Kidney epithelial cell (primary cell): ENCODE data around the gene TM9SF2. TPM values are rescaled to one million over a fixed set of nuclear protein-coding genes. Genes with fewer than 3 reads are reported as not detected.

Experiments used
- DNase-seq: peaks from one replicate; pipeline ENCODE4 v3.0.0-alpha.2; 2010; ENCODE audit warnings: low read depth
- H3K27me3 ChIP-seq: 2 replicates; pipeline ENCODE4 v1.6.0; 2011; ENCODE audit warnings: low read length; ENCODE audit not compliant: control insufficient read depth, insufficient read depth
- H3K36me3 ChIP-seq: 2 replicates; pipeline ENCODE4 v1.5.1; 2011; ENCODE audit warnings: low read length; ENCODE audit not compliant: control insufficient read depth, insufficient read depth
- H3K4me3 ChIP-seq: 2 replicates; pipeline ENCODE4 v1.5.1; 2011; ENCODE audit warnings: low read depth, mild to moderate bottlenecking, control low read depth, low read length
- total RNA-seq: library from RNA; depleted of rRNA; stranded (reverse); fragments of >200 nt; gene quantifications from 2 replicates; pipeline ENCODE4 v1.2.3, GENCODE V29; 2015
- TF ChIP-seq, protein P1 (sequence below): IDR thresholded peaks from 2 replicates; pipeline ENCODE4 v1.5.1; 2011; ENCODE audit warnings: mild to moderate bottlenecking, moderate library complexity, low read length, control low read depth, inconsistent platforms; ENCODE audit not compliant: insufficient read depth, poor library complexity, severe bottlenecking

The TM9SF2 gene
- total RNA-seq, 1 donor from 2014 or later = 137 TPM

DNA sequence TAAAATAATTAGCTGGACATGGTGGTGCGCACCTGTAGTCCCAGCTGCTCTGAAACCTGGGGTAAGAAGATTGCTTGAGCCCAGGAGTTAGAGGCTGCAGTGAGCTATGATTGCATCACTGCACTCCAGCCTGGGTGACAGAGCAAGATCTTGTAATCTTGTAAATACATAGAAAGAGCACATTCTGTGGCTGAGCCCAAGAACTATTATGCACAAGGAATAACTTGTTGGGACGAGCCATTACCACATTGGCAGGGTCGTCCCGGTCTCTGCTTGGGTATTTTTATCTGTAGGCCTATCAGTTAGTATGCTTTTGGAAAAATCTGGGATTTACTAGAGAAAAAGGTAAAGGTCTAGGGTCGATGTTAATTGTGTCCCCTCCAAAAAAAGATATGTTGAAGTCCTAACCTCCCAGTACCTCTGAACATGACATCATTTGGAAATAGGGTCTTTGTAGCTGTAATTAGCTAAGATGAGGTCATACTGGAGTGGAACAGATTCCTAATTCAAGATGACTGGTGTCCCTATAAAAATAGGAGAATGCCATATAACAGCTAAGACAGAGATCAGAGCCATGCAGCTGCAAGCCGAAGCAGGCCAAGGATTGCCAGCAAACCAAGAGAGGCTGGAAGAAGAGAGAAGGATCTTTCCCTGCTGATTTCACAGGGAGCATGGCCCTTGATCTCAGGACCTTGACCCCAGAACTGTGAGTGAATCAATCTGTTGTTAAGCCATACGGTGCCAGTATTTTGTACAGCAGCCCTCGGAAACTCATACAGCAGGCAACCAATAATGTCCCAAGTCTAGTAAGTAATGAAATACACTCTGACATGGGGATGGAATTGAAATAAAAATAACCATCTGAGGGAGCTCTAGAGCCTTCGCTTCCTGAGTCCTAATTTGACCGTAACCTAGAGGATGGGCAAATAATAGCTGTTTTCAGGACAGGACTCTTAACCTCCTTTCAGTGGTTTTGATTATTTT is 77.0 kb downstream of the TM9SF2 start:
- DNase-seq = no peak
- peaks cover 3% of the 10 kb centered on the region for H3K27me3 ChIP-seq
- TF ChIP-seq, protein P1, sequence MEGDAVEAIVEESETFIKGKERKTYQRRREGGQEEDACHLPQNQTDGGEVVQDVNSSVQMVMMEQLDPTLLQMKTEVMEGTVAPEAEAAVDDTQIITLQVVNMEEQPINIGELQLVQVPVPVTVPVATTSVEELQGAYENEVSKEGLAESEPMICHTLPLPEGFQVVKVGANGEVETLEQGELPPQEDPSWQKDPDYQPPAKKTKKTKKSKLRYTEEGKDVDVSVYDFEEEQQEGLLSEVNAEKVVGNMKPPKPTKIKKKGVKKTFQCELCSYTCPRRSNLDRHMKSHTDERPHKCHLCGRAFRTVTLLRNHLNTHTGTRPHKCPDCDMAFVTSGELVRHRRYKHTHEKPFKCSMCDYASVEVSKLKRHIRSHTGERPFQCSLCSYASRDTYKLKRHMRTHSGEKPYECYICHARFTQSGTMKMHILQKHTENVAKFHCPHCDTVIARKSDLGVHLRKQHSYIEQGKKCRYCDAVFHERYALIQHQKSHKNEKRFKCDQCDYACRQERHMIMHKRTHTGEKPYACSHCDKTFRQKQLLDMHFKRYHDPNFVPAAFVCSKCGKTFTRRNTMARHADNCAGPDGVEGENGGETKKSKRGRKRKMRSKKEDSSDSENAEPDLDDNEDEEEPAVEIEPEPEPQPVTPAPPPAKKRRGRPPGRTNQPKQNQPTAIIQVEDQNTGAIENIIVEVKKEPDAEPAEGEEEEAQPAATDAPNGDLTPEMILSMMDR = no peak
- no peak overlapping the region for H3K4me3 ChIP-seq
- H3K36me3 ChIP-seq = no peaks in the 10 kb centered on the region

DNA sequence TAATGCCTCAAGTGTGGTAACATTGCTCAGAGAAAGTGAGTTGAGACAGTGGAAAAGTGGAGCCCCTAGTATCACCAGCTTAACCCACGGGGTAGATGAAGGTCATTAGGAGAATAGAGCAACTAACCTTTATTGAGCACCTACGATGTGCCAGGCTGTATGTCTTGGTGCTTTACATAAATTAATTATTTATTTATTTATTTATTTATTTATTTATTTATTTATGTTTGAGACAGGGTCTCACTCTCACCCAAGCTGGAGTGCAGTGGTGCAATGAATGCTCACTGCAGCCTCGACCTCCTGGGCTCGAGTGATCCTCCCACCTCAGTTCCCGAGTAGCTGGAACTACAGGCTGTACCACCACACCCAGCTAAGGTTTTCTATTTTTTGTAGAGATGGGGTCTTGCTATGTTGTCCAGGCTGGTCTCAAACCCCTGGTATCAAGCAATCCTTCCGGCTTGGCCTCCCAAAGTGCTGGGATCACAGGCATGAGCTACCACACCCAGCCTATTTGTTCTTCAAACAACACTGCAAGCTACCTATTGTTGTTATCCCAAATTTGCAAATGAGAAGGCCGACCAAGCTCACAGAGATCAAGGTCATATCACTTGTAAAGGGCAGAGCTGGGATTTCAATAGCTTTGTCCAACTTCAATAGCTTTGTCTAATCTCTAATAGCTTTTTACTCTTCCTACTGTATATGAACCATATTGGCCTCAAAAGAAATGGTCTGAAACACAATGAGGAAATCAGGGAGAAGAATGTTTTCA is 79.4 kb downstream of the TM9SF2 start:
- TF ChIP-seq, protein P1 = no peak
- no peak overlapping the region for H3K4me3 ChIP-seq

DNA sequence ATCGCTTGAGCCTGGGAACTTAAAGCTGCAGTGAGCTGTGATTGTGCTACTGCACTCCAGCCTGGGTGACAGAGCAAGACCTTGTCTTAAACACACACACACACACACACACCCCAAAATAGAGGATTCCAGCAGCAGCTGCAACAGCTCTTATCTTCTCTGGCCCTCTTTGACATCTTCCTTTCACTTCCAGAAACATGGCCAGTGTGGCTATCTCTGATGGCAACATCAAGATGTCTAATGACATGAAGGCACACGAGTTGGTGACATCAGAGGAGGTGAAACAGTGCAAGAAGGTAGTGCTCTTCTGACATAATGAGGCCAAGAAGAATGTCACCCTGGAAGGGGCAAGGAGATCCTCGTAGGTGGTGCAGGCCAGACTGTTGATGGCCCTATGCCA is 81.2 kb downstream of the TM9SF2 start:
- TF ChIP-seq, protein P1 = no peak

More for the DNA sequence above, 79.4 kb downstream of the TM9SF2 start:
- no peaks in the 10 kb centered on the region for H3K36me3 ChIP-seq
- no peaks in the 10 kb centered on the region for H3K27me3 ChIP-seq
- DNase-seq = no peak

DNA sequence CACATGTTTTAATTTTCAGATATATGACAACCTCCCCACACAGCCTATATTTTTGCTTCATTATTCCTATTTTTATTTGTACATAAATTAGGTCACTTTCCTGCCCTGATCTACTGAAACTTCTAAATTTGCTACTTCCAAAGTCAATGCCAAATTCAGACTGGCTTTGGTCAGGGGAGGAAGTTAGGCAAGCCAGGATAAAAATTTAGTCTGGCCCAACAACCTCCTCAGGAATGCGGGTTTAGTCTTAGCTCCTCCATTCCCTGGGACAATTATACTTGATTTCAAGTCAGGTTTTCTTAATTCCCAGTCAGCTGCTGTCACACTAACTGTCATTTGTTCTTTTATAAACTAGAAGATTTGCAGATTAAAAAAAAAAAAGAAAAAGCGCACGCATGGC is 84.3 kb downstream of the TM9SF2 start:
- Histone ChIP-seq H3K36me3 (no peaks in the 10 kb centered on the region), H3K4me3 (no peak overlapping the region), H3K27me3 (no peaks in the 10 kb centered on the region)
- TF ChIP-seq, protein P1 = no peak
- no peak for DNase-seq

More for the DNA sequence above, 81.2 kb downstream of the TM9SF2 start:
- Histone ChIP-seq H3K36me3 (no peaks in the 10 kb centered on the region), H3K27me3 (no peaks in the 10 kb centered on the region), H3K4me3 (no peak overlapping the region)
- DNase-seq = no peak

DNA sequence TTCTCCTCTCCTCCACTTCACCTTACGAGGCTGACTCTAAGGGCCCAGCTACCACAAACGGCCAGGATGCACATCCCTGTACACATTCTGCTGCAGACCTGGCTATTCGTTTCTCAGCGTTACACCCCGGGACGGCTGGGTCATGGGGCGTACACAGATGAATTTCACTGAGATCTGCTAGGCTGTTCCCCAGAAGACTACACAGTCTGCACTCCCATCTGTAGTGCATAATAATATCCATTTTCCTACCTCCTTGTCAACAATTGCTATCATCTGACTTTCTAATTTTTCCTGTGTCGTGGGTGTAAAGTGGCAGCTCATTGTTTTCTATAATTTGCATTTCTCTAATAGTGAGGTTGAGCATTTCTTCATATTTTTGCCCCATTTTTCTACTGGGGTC is 85.7 kb downstream of the TM9SF2 start:
- H3K27me3 ChIP-seq = no peaks in the 10 kb centered on the region
- no peak for DNase-seq
- TF ChIP-seq, protein P1 = no peak
- H3K36me3 ChIP-seq = no peaks in the 10 kb centered on the region
- no peak overlapping the region for H3K4me3 ChIP-seq
